ENCODE data around the gene DPCD.
"Not testable (repeated sequence)": the region's sequence is repeated elsewhere in the genome, so short reads cannot be mapped to it uniquely, and the experiment has no call there.

DPCD gene

GRCh38 chr10:101623528-101623927, 35.4 kb downstream of the DPCD start:
- no peak for DNase-seq

- no peak for DNase-seq
Measured at GRCh38 chr10:101624526-101625102, 36.5 kb downstream of the DPCD start.

- no peak for DNase-seq
Measured at GRCh38 chr10:101625821-101626412, 37.8 kb downstream of the DPCD start.

GRCh38 chr10:101629837-101630632, 41.9 kb downstream of the DPCD start:
- DNase-seq, result no peak

- no peak for DNase-seq
Measured at GRCh38 chr10:101630633-101630920, 42.5 kb downstream of the DPCD start.

- DNase-seq, result no peak
Measured at GRCh38 chr10:101631821-101632475, 43.8 kb downstream of the DPCD start.

GRCh38 chr10:101633510-101633909, 45.4 kb downstream of the DPCD start:
- DNase-seq, result not testable (repeated sequence)

- DNase-seq, result no peak
Measured at GRCh38 chr10:101639141-101639900, 51.2 kb downstream of the DPCD start.

- DNase-seq, result no peak
Measured at GRCh38 chr10:101643546-101643945, 55.4 kb downstream of the DPCD start.

GRCh38 chr10:101644002-101644401, 55.9 kb downstream of the DPCD start:
- DNase-seq, result no peak

GRCh38 chr10:101645659-101646058, 57.5 kb downstream of the DPCD start:
- no peak for DNase-seq

- no peak for DNase-seq
Measured at GRCh38 chr10:101646364-101646763, 58.2 kb downstream of the DPCD start.

GRCh38 chr10:101647255-101647654, 59.1 kb downstream of the DPCD start:
- no peak for DNase-seq

- DNase-seq, result no peak
Measured at GRCh38 chr10:101649525-101650085, 61.5 kb downstream of the DPCD start.

GRCh38 chr10:101650863-101651262, 62.7 kb downstream of the DPCD start:
- no peak for DNase-seq

- no peak for DNase-seq
Measured at GRCh38 chr10:101651336-101651735, 63.2 kb downstream of the DPCD start.

GRCh38 chr10:101653536-101653935, 65.4 kb downstream of the DPCD start:
- no peak for DNase-seq

GRCh38 chr10:101655570-101655969, 67.4 kb downstream of the DPCD start:
- no peak for DNase-seq

- no peak for DNase-seq
Measured at GRCh38 chr10:101656890-101657289, 68.8 kb downstream of the DPCD start.

- no peak for DNase-seq
Measured at GRCh38 chr10:101658975-101659374, 70.9 kb downstream of the DPCD start.
